HG02852 (cell line): ENCODE measurements around the gene FBLN1.
"Not testable (repeated sequence)": the region's sequence is repeated elsewhere in the genome, so short reads cannot be mapped to it uniquely, and the experiment has no call there.

ENCODE experiments used
- ATAC-seq: cut with Tn5 transposase; IDR thresholded peaks from one replicate; pipeline ENCODE4 v1.9.1; 2021; ENCODE audit warnings: mild to moderate bottlenecking, moderate library complexity; ENCODE audit not compliant: unreplicated experiment

The FBLN1 gene

DNA sequence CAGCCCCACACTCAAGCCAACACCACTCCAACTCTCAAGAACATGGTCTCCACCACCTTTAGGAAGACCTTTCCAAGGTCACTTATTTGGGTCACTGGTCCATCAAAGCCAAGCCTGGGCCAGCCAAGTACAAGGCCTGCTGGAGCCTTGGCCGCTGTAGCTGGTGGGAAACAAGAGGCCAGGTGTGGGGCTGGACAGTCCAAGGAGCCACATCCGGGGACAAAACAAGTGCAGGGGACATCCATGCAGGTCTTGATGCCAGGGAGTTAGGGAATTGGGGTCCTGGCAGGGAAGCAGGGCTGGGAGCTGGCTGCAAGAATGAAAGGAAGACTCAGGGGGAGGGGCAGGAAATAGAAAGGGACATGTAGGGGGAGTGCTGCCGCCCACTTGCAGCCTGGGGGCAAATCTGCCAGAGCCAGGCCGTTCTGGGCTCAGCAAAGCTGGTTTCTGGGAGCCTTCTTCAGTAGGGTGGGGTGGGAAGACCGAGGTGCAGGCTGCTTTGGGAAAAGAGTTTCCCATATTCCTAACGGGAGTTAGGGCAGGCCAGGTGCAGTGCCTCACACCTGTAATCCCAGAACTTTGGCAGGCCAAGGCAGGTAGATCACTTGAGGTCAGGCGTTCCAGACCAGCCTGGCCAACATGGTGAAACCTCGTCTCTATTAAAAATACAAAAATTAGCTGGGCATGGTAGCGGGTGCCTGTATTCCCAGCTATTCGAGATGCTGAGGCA is 99.5 kb downstream of the FBLN1 start:
- no peak for ATAC-seq

DNA sequence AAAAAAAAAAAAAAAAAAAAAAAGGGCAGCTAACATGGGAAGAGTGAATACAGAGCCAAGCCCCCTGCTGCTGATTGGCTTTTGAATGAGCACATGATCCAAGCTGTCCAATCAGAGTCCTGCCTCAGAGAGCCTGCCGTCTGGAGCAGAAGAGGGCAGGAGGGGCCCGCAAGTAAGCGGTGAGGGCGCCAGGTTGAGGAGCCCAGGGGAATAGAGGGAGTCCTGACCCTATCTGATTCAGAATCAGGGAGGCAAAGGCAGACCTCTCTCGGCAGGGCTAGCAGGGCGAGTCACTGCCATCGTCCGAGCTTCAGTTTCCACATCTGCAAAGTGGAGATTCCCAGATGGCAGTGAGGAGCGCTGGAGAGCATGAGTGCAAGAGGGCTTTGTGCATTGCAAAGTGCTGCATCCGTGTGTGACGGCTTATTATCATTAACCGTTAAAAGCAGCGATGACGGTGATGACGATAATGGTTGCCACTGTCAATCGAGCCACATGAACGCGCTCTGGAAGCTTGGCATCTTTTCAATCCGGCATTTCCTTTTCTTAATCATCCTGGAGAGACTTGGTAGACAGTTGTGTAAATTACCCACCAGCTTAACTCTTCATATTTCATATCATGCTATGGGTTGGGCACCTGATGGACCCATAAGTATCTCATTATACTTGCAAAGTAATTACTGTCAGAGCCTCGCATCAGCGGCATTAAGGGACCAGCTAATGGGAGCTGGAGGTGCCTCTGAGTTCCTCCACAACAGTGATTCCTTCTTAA is 100.3 kb downstream of the FBLN1 start:
- ATAC-seq = no peak

- ATAC-seq = no peak
Measured at GRCh38 chr22:45603619-45604018, 100.9 kb downstream of the FBLN1 start.

- not testable (repeated sequence) for ATAC-seq
Measured at GRCh38 chr22:45608045-45608444, 105.4 kb downstream of the FBLN1 start.

DNA sequence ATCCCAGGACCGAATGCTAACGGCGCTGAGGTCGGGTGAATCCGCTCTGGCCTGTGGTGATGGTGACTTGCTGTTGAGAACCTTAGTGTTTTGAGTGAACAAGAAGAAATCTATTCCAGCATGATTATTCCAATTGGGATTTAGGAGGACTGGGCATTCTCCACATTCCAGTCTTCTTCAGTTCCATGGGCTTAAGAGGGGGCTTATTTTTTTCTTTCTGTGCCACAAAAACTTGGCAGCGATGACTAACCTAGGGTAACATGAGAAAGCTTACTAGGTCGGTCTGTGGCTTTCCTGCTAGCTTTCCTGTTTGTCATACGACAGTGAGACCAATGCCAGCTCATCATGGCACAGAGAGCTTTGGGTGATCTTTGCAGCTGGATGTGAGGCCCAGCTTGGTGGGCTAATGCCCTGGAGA is 106.1 kb downstream of the FBLN1 start:
- no peak for ATAC-seq

DNA sequence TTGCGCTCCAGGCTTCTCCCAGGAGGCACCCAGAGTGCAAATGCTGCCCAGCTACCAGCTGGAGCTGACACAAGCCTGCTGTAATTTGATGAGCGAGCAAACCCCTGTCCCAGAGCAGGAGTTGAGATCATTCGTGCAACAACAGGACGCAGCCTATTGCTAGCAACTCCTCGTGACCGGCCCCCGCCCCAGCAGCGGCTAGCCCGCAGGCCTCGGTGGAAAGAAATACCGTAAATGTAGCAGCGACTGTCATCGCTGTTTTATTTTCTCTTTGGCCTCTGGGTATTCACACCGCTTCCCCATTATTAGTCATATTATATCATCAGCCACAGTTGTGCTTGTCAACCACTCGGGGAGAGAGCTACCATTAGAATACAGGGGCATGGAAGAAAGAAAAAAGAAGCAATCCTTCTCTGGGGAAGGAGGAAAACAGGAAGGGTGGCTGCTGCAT is 109.8 kb downstream of the FBLN1 start:
- ATAC-seq = no peak

DNA sequence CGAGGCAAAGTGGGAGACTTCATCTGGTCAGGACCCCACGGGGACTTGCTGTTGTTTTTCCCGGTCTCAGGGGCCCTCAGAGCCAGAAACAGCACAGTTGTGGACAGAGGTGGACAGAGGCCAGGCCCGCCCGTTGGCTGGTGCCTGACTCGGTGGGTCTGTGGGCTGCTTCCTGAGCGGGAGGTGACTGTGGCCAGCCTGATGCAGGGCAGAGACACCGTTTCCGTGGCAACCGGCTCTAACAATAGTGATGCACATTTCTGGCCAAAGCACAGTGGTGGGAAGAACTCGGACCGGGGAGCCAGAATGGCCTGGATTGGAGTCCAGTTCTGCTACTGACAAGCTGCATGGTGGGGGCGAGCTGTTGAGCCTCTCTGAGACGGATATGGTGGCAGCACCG is 110.3 kb downstream of the FBLN1 start:
- no peak for ATAC-seq

- no peak for ATAC-seq
Measured at GRCh38 chr22:45615364-45615763, 112.7 kb downstream of the FBLN1 start.

GRCh38 chr22:45616432-45616831 is 113.7 kb downstream of the FBLN1 start:
- no peak for ATAC-seq

GRCh38 chr22:45617948-45618347 is 115.3 kb downstream of the FBLN1 start:
- ATAC-seq = no peak

- ATAC-seq = no peak
Measured at GRCh38 chr22:45620706-45621105, 118.0 kb downstream of the FBLN1 start.

GRCh38 chr22:45621836-45622600 is 119.3 kb downstream of the FBLN1 start:
- ATAC-seq = no peak

DNA sequence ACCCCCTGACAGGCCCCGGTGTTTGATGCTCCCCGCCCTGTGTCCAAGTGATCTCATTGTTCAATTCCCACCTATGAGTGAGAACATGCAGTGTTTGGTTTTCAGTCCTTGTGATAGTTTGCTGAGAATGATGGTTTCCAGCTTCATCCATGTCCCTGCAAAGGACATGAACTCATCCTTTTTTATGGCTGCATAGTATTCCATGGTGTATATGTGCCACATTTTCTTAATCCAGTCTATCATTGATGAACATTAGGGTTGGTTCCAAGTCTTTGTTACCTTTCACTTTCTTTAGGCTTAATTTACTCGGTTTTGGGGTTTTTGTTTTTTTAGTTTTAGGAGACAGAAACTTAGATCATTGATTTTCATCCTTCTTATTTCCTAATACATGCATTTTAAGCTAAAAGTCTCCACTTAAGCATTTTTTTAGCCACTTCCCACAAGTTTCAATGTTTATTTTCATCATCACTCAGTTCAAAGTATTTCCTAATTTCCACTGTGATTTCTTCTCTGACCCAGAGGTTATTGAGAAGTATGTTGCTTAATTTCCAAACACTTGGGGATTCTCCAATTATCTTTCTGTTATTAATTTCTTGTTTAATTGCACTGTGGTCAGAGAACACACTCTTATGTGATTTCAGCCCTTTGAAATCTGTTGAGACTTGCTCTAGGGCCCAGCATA is 120.9 kb downstream of the FBLN1 start:
- not testable (repeated sequence) for ATAC-seq

- ATAC-seq = no peak
Measured at GRCh38 chr22:45626198-45626651, 123.5 kb downstream of the FBLN1 start.

- no peak for ATAC-seq
Measured at GRCh38 chr22:45627489-45628233, 125.0 kb downstream of the FBLN1 start.

- ATAC-seq = no peak
Measured at GRCh38 chr22:45628515-45628914, 125.8 kb downstream of the FBLN1 start.

DNA sequence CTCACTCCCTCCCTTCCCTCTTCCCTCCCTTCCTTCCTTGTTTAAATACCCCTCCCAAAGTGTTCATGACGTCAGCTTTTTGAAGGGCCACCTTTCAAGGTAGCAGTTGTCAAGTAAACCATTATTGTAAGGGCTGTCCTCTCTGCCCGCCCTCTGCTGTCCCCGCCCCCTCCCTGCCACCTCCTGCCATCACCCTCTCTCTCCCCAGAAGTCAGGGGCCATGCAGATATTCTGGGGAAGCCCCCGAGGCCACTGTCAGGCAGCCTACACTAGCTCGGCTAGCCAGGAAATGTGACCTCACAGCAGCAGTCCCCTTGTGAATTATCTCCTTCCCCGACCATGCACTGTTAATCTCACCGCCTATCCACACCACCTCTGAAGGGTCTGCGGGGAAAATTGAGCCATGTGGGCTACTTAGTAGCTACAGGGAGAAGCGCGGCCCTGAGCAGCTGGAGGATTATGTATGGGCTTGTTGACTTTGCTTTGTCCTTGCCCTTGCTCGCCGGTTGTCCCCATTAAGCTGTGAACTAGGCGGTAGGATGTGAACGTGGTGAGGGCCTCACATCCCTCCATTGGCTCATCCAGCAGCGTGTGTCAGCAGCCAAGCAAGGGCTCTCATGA is 126.9 kb downstream of the FBLN1 start:
- ATAC-seq = no peak

- ATAC-seq = no peak
Measured at GRCh38 chr22:45630436-45630835, 127.8 kb downstream of the FBLN1 start.

- no peak for ATAC-seq
Measured at GRCh38 chr22:45631140-45631840, 128.6 kb downstream of the FBLN1 start.
